NCI-H82 treated with DMSO at 0.1 percent for 48 hours (cell line): Measurements from ENCODE around the gene TMEM236.

ENCODE experiments used
- DNase-seq: peaks from one replicate; lab custom pipeline; 2025; ENCODE audit not compliant: unreplicated experiment; lab: John Stamatoyannopoulos, UW

Gene TMEM236

GRCh38 chr10:17737027-17737965, 14.7 kb upstream of the TMEM236 start:
- DNase-seq = no peak

DNA sequence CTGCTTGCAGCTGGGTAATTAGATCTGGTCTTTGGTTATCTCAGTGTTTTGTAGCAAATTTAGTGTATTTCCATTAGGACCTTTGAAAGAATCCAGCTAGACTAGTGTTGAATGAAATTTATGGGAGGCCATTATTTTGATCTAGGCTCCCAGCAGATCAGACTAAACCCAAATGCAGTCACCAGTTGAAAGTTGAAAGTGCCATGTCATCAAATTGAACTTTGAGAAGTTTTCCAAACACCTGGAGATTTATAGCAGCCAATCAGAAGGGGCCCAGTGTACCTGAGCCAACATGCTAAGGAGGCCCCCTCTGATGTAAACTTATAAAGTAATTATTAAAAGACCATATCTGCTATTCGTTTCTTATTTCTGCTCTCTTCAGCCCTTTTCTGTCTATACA, 11.3 kb upstream of the TMEM236 start:
- no peak for DNase-seq

GRCh38 chr10:17742918-17743317, 9.1 kb upstream of the TMEM236 start:
- DNase-seq = no peak

- DNase-seq = no peak
Observed at GRCh38 chr10:17743437-17743836, 8.6 kb upstream of the TMEM236 start.

- DNase-seq = no peak
Observed at GRCh38 chr10:17744341-17744861, 7.6 kb upstream of the TMEM236 start.

DNA sequence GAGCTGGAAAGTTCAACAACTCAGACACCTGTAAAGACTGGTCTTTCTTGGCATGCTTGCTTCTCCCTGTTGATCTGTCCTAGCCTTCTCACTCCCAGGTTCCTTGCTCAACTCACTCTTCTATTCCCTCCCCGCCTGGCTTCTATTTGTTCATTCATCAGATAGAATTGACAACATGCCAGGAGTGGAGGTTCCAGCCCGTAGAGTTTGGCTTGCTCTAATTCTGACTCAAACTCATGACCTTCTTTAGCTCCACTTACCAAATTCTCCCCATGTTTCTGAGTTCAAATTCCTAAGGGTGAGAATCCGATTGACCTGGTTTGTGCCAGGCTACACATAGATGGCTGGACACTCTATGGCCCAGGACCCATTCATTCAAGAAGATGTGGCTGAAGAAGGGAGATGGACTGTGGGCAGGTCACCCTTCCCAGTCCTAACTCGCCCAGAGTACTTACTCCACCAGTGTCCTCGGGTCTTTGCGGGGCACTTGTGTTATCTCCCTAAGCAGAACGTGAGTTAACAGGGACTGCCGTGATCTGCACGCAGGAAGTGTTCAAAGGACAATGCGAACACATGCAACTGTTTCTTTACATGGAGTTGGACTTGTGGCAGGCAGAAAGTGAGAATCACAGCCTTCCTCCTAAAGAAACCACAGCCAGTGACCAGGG, 4.0 kb upstream of the TMEM236 start:
- DNase-seq = no peak

DNA sequence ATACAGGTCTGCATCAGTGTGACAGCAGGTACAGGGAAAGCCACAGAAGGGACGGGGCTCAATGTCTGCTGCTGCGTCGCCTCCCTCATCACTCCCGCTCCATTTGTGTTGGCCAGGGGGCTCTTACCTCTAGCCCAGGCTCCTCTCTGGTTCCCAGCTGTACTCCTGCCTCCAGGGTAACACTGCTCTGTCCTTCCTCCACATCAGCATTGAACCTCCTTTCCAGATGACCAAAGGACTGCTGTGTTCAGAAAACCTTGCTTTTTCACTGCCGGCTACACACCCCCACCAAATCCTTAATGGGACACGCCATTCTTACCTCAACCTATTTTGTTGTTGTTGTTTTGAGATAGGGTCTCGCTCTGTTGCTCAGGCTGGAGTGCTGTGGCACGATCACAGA, 2.1 kb upstream of the TMEM236 start:
- DNase-seq = no peak

- no peak for DNase-seq
Observed at GRCh38 chr10:17756557-17757217, 4.7 kb downstream of the TMEM236 start.

- DNase-seq = no peak
Observed at GRCh38 chr10:17758200-17758599, 6.2 kb downstream of the TMEM236 start.

GRCh38 chr10:17758896-17759295, 6.9 kb downstream of the TMEM236 start:
- DNase-seq = no peak

GRCh38 chr10:17764142-17764541, 12.1 kb downstream of the TMEM236 start:
- no peak for DNase-seq

DNA sequence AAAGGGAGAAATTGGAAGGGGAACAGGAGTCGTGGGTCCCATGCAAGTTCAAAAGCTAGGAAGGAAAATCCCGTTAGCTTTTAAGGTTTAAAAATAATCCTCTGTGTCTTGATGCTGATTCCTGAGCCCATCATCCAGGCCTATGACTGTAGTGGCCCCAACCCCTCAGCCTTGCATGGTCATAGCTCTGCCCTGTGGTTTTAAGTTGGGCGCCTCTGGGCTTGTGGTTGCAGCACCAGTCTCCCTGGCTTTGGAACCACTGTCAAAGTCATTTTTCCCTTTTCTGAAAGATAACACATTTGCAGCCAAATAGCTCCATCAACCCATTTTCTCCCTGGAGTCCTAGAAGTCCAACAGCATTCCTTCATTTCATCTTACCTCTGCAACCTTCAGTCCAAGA, 13.6 kb downstream of the TMEM236 start:
- DNase-seq = no peak

DNA sequence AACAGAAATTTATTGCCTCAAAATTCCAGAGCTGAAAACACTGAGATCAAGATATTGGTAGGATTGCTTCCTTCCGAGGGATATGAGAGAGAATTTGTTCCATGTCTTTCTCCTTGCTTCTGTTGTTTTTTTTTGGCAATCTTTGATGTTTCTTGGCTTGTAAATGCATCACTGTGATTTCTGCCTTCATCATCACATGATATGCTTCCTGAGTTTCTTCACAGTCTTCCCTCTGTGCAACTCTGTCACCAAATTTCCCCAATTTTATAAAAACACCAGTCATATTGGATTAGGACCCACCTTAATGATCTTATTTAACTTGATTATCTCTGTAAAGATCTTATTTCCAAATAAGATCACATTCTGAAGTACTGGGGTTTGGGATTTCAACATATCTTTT, 14.7 kb downstream of the TMEM236 start:
- DNase-seq = no peak

GRCh38 chr10:17768496-17768895, 16.5 kb downstream of the TMEM236 start:
- DNase-seq = no peak

DNA sequence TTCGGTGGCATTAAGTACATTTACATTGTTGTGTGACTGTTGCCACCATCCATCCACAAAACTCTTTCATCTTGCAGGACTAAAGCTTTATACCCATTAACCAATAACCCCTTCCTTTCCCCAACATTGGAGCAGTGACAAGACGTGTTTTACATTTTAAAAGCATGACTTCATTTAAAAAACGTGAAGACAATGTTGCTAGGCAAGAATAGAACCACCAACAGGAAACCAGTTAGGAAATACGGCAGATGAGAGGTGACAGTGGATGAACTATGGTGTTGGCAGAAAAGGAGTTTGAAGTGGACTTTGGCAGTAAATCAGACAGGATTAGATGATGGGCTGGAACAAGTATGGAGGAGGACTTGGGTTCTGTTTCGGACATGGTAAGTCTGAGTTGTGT, 17.0 kb downstream of the TMEM236 start:
- no peak for DNase-seq

- DNase-seq = no peak
Observed at GRCh38 chr10:17771017-17771416, 19.0 kb downstream of the TMEM236 start.

GRCh38 chr10:17779784-17780183, 27.8 kb downstream of the TMEM236 start:
- DNase-seq = no peak

- DNase-seq = no peak
Observed at GRCh38 chr10:17780727-17781126, 28.7 kb downstream of the TMEM236 start.

GRCh38 chr10:17781856-17782255, 29.9 kb downstream of the TMEM236 start:
- no peak for DNase-seq

- DNase-seq = no peak
Observed at GRCh38 chr10:17782921-17783665, 31.1 kb downstream of the TMEM236 start.

GRCh38 chr10:17783751-17784150, 31.8 kb downstream of the TMEM236 start:
- DNase-seq = no peak
